Activated T-helper 2 cell treated with anti-CD3 and anti-CD28 coated beads, Interferon-gamma antibody, Interleukin-2, Interleukin-4, amounts not matched to agents 10 μg/mL and 5 μg/mL and 100 μg/mL, durations not matched to agents 14 hours and 24 hours and 36 hours (primary cell): ENCODE results near the gene TSPAN15. TPM values are rescaled to one million over a fixed set of nuclear protein-coding genes. Genes with fewer than 3 reads are reported as not detected.
"Not testable (repeated sequence)": the region's sequence is repeated elsewhere in the genome, so short reads cannot be mapped to it uniquely, and the experiment has no call there.

Experiments used
- DNase-seq: peaks from one replicate; pipeline ENCODE4 v3.0.0; 2021; ENCODE audit warnings: low spot score
- H3K27ac Mint-ChIP-seq: one replicate; pipeline ENCODE4 v1.8.0; 2021; ENCODE audit warnings: mixed read lengths
- H3K27me3 Mint-ChIP-seq: one replicate; pipeline ENCODE4 v1.8.0; 2021; ENCODE audit warnings: low read depth, mixed read lengths
- H3K36me3 Mint-ChIP-seq: one replicate; pipeline ENCODE4 v1.8.0; 2021; ENCODE audit warnings: low read depth, mixed read lengths
- H3K4me1 Mint-ChIP-seq: one replicate; pipeline ENCODE4 v1.8.0; 2021; ENCODE audit warnings: low read depth, mixed read lengths
- H3K4me3 Mint-ChIP-seq: one replicate; pipeline ENCODE4 v1.8.0; 2021; ENCODE audit warnings: low read depth, mild to moderate bottlenecking, moderate library complexity, mixed read lengths
- H3K9me3 Mint-ChIP-seq: one replicate; pipeline ENCODE4 v1.8.0; 2021; ENCODE audit warnings: mixed read lengths
- intact Hi-C: fragments of 100-400 bp; cut with micrococcal nuclease; formaldehyde crosslinking; loops from one replicate; pipeline ENCODE4 v1.15.1; 2023
- total RNA-seq: library from RNA; stranded (reverse); gene quantifications from 2 replicates; pipeline ENCODE4 v1.2.3, GENCODE V29; 2022

The TSPAN15 gene
- total RNA-seq, 1 donor from 2014 or later = 0.55 TPM

GRCh38 chr10:69439813-69440506 lies 11.3 kb upstream of the TSPAN15 start:
- Mint-ChIP-seq H3K4me1 (no peaks in the 10 kb centered on the region), H3K4me3 (no peak overlapping the region), H3K36me3 (no peaks in the 10 kb centered on the region), H3K27me3 (peaks cover 14% of the 10 kb centered on the region), H3K9me3 (no peaks in the 10 kb centered on the region), H3K27ac (no peak overlapping the region)
- intact Hi-C loops = no loop called here
- no peak for DNase-seq

- Mint-ChIP-seq H3K36me3 (no peaks in the 10 kb centered on the region), H3K4me1 (no peaks in the 10 kb centered on the region), H3K9me3 (no peaks in the 10 kb centered on the region), H3K4me3 (no peak overlapping the region), H3K27ac (no peak overlapping the region), H3K27me3 (peaks cover 7% of the 10 kb centered on the region)
- intact Hi-C loops = no loop called here
- DNase-seq = no peak
Measured at GRCh38 chr10:69443354-69443753, 7.9 kb upstream of the TSPAN15 start.

GRCh38 chr10:69445041-69445440 lies 6.2 kb upstream of the TSPAN15 start:
- DNase-seq = no peak
- H3K4me1 Mint-ChIP-seq = no peaks in the 10 kb centered on the region
- no peaks in the 10 kb centered on the region for H3K9me3 Mint-ChIP-seq
- no peaks in the 10 kb centered on the region for H3K36me3 Mint-ChIP-seq
- intact Hi-C loops = no loop called here
- peaks cover 10% of the 10 kb centered on the region for H3K27me3 Mint-ChIP-seq
- no peak overlapping the region for H3K27ac Mint-ChIP-seq
- no peak overlapping the region for H3K4me3 Mint-ChIP-seq

- H3K27me3 Mint-ChIP-seq = peaks cover 10% of the 10 kb centered on the region
- intact Hi-C loops = no loop called here
Measured at GRCh38 chr10:69446229-69446628, 5.0 kb upstream of the TSPAN15 start.

GRCh38 chr10:69446650-69447151 lies 4.6 kb upstream of the TSPAN15 start:
- Mint-ChIP-seq H3K9me3 (no peaks in the 10 kb centered on the region), H3K27ac (no peak overlapping the region), H3K4me3 (no peak overlapping the region), H3K36me3 (no peaks in the 10 kb centered on the region), H3K4me1 (peaks cover 3% of the 10 kb centered on the region), H3K27me3 (peaks cover 10% of the 10 kb centered on the region)
- DNase-seq = no peak
- intact Hi-C loops = no loop called here

More at GRCh38 chr10:69446229-69446628, 5.0 kb upstream of the TSPAN15 start:
- peaks cover 3% of the 10 kb centered on the region for H3K4me1 Mint-ChIP-seq
- H3K9me3 Mint-ChIP-seq = no peaks in the 10 kb centered on the region
- no peak overlapping the region for H3K4me3 Mint-ChIP-seq
- H3K27ac Mint-ChIP-seq = no peak overlapping the region
- H3K36me3 Mint-ChIP-seq = no peaks in the 10 kb centered on the region
- DNase-seq = no peak

GRCh38 chr10:69449841-69450240 lies 1.4 kb upstream of the TSPAN15 start:
- Mint-ChIP-seq H3K27me3 (peaks cover 12% of the 10 kb centered on the region), H3K27ac (no peak overlapping the region), H3K36me3 (no peaks in the 10 kb centered on the region), H3K4me1 (peaks cover 3% of the 10 kb centered on the region), H3K4me3 (no peak overlapping the region), H3K9me3 (no peaks in the 10 kb centered on the region)
- peak; percentile 20 for DNase-seq
- intact Hi-C loops = no loop called here

- intact Hi-C loops, H3K9me3 Mint-ChIP-seq, H3K4me3 Mint-ChIP-seq, H3K4me1 Mint-ChIP-seq, H3K27ac Mint-ChIP-seq, DNase-seq, H3K36me3 Mint-ChIP-seq: not testable (repeated sequence)
- peaks cover 12% of the 10 kb centered on the region for H3K27me3 Mint-ChIP-seq
Measured at GRCh38 chr10:69450395-69450794, 870 bp upstream of the TSPAN15 start.

- DNase-seq = no peak
- Mint-ChIP-seq H3K27me3 (peaks cover 12% of the 10 kb centered on the region), H3K27ac (no peak overlapping the region), H3K9me3 (no peaks in the 10 kb centered on the region), H3K36me3 (no peaks in the 10 kb centered on the region), H3K4me1 (peaks cover 3% of the 10 kb centered on the region), H3K4me3 (peak overlapping the region; percentile 86)
- intact Hi-C loops = no loop called here
Measured at GRCh38 chr10:69451784-69452251, 553 bp downstream of the TSPAN15 start.

- Mint-ChIP-seq H3K4me3 (peak overlapping the region; percentile 19), H3K27me3 (peaks cover 12% of the 10 kb centered on the region), H3K4me1 (peaks cover 5% of the 10 kb centered on the region), H3K36me3 (no peaks in the 10 kb centered on the region), H3K27ac (no peak overlapping the region), H3K9me3 (no peaks in the 10 kb centered on the region)
- no peak for DNase-seq
- intact Hi-C loops = no loop called here
Measured at GRCh38 chr10:69452676-69453415, 1.6 kb downstream of the TSPAN15 start.

GRCh38 chr10:69453795-69454194 lies 2.5 kb downstream of the TSPAN15 start:
- Mint-ChIP-seq H3K4me3 (no peak overlapping the region), H3K36me3 (no peaks in the 10 kb centered on the region), H3K27me3 (peaks cover 12% of the 10 kb centered on the region), H3K9me3 (no peaks in the 10 kb centered on the region), H3K4me1 (peaks cover 5% of the 10 kb centered on the region), H3K27ac (no peak overlapping the region)
- intact Hi-C loops = no loop called here
- DNase-seq = no peak

GRCh38 chr10:69455006-69455763 lies 3.9 kb downstream of the TSPAN15 start:
- Mint-ChIP-seq H3K4me3 (no peak overlapping the region), H3K4me1 (peaks cover 5% of the 10 kb centered on the region), H3K27ac (no peak overlapping the region), H3K27me3 (peaks cover 9% of the 10 kb centered on the region), H3K9me3 (no peaks in the 10 kb centered on the region), H3K36me3 (no peaks in the 10 kb centered on the region)
- intact Hi-C loops = no loop called here
- DNase-seq = no peak

- no peak for DNase-seq
- peaks cover 1% of the 10 kb centered on the region for H3K4me1 Mint-ChIP-seq
- no peaks in the 10 kb centered on the region for H3K9me3 Mint-ChIP-seq
- no peaks in the 10 kb centered on the region for H3K36me3 Mint-ChIP-seq
- H3K4me3 Mint-ChIP-seq = no peak overlapping the region
- intact Hi-C loops = no loop called here
- no peak overlapping the region for H3K27ac Mint-ChIP-seq
- peaks cover 9% of the 10 kb centered on the region for H3K27me3 Mint-ChIP-seq
Measured at GRCh38 chr10:69456880-69457693, 5.8 kb downstream of the TSPAN15 start.
